HG03064 (cell line): ENCODE results near the gene ALG14.
"Not testable (repeated sequence)": the region's sequence is repeated elsewhere in the genome, so short reads cannot be mapped to it uniquely, and the experiment has no call there.

ENCODE experiments used
- ATAC-seq: cut with Tn5 transposase; IDR thresholded peaks from one replicate; pipeline ENCODE4 v1.9.1; 2021; ENCODE audit warnings: low read depth; ENCODE audit not compliant: unreplicated experiment

The ALG14 gene

GRCh38 chr1:95046359-95046758 lies 26.4 kb downstream of the ALG14 start:
- no peak for ATAC-seq

- peak; percentile 83 for ATAC-seq
Observed at GRCh38 chr1:95043141-95043980, 29.4 kb downstream of the ALG14 start.

- ATAC-seq, result no peak
Observed at GRCh38 chr1:95042286-95042685, 30.5 kb downstream of the ALG14 start.

- ATAC-seq, result no peak
Observed at GRCh38 chr1:95041491-95042165, 31.1 kb downstream of the ALG14 start.

- no peak for ATAC-seq
Observed at GRCh38 chr1:95040032-95040525, 32.7 kb downstream of the ALG14 start.

- ATAC-seq, result no peak
Observed at GRCh38 chr1:95039360-95040031, 33.3 kb downstream of the ALG14 start.

GRCh38 chr1:95035536-95035935 lies 37.2 kb downstream of the ALG14 start:
- ATAC-seq, result no peak

GRCh38 chr1:95034506-95034905 lies 38.2 kb downstream of the ALG14 start:
- no peak for ATAC-seq

GRCh38 chr1:95033843-95034242 lies 38.9 kb downstream of the ALG14 start:
- ATAC-seq, result no peak

- ATAC-seq, result no peak
Observed at GRCh38 chr1:95029532-95029931, 43.2 kb downstream of the ALG14 start.

- no peak for ATAC-seq
Observed at GRCh38 chr1:95028954-95029353, 43.8 kb downstream of the ALG14 start.

GRCh38 chr1:95027046-95027445 lies 45.7 kb downstream of the ALG14 start:
- ATAC-seq, result no peak

GRCh38 chr1:95023399-95024043 lies 49.2 kb downstream of the ALG14 start:
- ATAC-seq, result no peak

- ATAC-seq, result no peak
Observed at GRCh38 chr1:95022644-95022926, 50.2 kb downstream of the ALG14 start.

- ATAC-seq, result no peak
Observed at GRCh38 chr1:95021805-95022643, 50.7 kb downstream of the ALG14 start.

GRCh38 chr1:95021119-95021518 lies 51.6 kb downstream of the ALG14 start:
- no peak for ATAC-seq

- ATAC-seq, result not testable (repeated sequence)
Observed at GRCh38 chr1:95019466-95019865, 53.3 kb downstream of the ALG14 start.

- no peak for ATAC-seq
Observed at GRCh38 chr1:95018602-95019369, 54.0 kb downstream of the ALG14 start.

- ATAC-seq, result no peak
Observed at GRCh38 chr1:95017775-95018174, 55.0 kb downstream of the ALG14 start.
